H1 (cell line): ENCODE results near the gene ZBTB16. TPM values are rescaled to one million over a fixed set of nuclear protein-coding genes. Genes with fewer than 3 reads are reported as not detected.

Experiments used
- CREB1 ChIP-seq: IDR thresholded peaks from 2 replicates; pipeline ENCODE4 v1.6.1; 2012; ENCODE audit warnings: inconsistent platforms
- RAD21 ChIP-seq, 2 experiments: IDR thresholded peaks in 1 of 2; conservative IDR thresholded peaks in 1 of 2; 2 replicates each; pipeline ENCODE4 v1.6.1; 2011; ENCODE audit warnings: low read depth in 2 of 2, low read length in 2 of 2, improper control_type of control experiment in 1 of 2, inconsistent platforms in 1 of 2, mild to moderate bottlenecking in 1 of 2, moderate library complexity in 1 of 2
- RBBP5 ChIP-seq: IDR thresholded peaks from 2 replicates; pipeline ENCODE4 v1.7.1; 2012; ENCODE audit warnings: low read depth, mild to moderate bottlenecking, inconsistent platforms, low read length, moderate library complexity, borderline replicate concordance
- RNF2 ChIP-seq: fragments of 200-900, 300-1000 bp; sonication (generic); IDR thresholded peaks from 2 replicates; pipeline ENCODE4 v1.7.1; 2016; ENCODE audit warnings: borderline replicate concordance, low read depth, mild to moderate bottlenecking, antibody characterized with exemption, low read length; ENCODE audit not compliant: poor library complexity, severe bottlenecking; ENCODE audit errors: missing control alignments
- TAF1 ChIP-seq: IDR thresholded peaks from 2 replicates; pipeline ENCODE4 v1.6.1; 2011; ENCODE audit warnings: mild to moderate bottlenecking, low read depth, low read length
- polyA plus RNA-seq, 7 experiments: library from polyadenylated mRNA; depleted of rRNA in 3 of 7; stranded (reverse) in 5 of 7; unstranded in 2 of 7; fragments of >200 nt in 5 of 7; fragments of 200-250 nt in 2 of 7; gene quantifications; 1 replicate in 5 of 7; 2 replicates in 1 of 7; 4 replicates in 1 of 7; pipeline versions ENCODE4 v1.2.1 to v1.2.3, GENCODE V29; 2011 to 2013; ENCODE audit warnings: missing spikeins in 2 of 7, mixed read lengths in 2 of 7
- total RNA-seq: library from RNA; stranded (reverse); fragmentation: NEBNext Ultra II Directional; extraction: Animal tissue kit (Norgen Biotek cat#: 25700); gene quantifications from 2 replicates; pipeline ENCODE4 v1.2.1, GENCODE V29; 2021
- TF ChIP-seq, protein P1 (sequence below): IDR thresholded peaks from 2 replicates; pipeline ENCODE4 v1.6.1; 2011; ENCODE audit warnings: low read depth, mild to moderate bottlenecking, low read length; ENCODE audit not compliant: insufficient read depth

Gene ZBTB16
- total and polyA plus RNA-seq, 2 of the 8 experiments (the other 6 are each of a cell fraction or from before 2014, with no cell fraction given) = 0.12 to 0.61 TPM

DNA sequence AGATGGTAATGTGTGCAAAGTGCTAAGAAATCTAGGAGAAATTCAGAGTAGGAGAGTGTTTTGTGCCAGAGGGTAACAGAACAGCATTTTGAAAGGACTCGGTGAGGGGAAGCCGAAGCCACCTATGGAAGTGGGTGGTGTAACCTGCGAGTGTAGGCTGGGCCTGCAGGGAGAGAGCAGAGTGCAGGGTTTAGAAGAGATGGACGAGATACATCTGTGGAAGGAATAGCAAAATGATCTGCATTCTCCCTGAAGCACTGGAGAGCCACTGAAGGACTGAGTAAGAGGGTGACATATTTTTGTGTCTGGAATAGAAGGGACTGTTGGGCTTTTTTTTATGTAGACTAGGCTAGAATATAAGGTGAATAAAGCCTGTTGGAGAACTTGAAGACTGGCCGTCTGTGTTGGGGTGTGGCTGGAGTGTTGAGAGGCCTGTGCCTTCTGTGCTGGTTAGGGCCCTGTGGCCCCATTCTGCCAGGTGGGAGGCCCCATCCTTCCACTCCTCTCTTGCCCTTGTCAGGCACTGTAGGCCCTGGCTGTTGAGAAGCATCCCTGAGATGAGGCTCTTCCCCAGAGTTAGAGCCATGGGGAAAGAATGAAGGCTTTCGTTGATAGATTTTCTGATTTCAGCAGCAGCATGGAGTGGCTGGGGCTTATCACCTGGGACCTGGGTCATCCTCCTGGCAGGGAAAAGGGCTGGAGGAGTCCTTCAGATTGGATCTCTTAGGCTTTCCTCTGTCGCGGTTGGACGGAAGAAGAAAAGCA, 102.2 kb downstream of the ZBTB16 start (continued):
- TF ChIP-seq RNF2 (no peak), CREB1 (no peak), TAF1 (no peak), RAD21 (IDR thresholded peaks at IDR 0.05 in 1 of 2, conservative IDR thresholded peaks at IDR 0.05 in 1 of 2; ENCODE audit: low read depth in 2 of 2, low read length in 2 of 2) (no peak), RBBP5 (no peak)
- TF ChIP-seq, protein P1, sequence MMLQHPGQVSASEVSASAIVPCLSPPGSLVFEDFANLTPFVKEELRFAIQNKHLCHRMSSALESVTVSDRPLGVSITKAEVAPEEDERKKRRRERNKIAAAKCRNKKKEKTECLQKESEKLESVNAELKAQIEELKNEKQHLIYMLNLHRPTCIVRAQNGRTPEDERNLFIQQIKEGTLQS = no peak
